HG03095 (cell line): ENCODE results near the gene ARHGAP33.

Experiments used
- ATAC-seq: cut with Tn5 transposase; IDR thresholded peaks from one replicate; pipeline ENCODE4 v1.9.1; 2021; ENCODE audit warnings: moderate library complexity; ENCODE audit not compliant: unreplicated experiment

ARHGAP33 gene

GRCh38 chr19:35775298-35776101 lies at the start of gene ARHGAP33:
ARHGAP33 (plus strand) TSS chr19:35775564; CDS start chr19:35775659, 95 bp downstream.
- peak; percentile 73 for ATAC-seq

- ATAC-seq: no peak
These were observed 48.1 kb upstream of the ARHGAP33 start for GRCh38 chr19:35727053-35727955.

- no peak for ATAC-seq
These were observed 47.2 kb upstream of the ARHGAP33 start for GRCh38 chr19:35727956-35728706.

- ATAC-seq: no peak
These were observed 46.3 kb upstream of the ARHGAP33 start for GRCh38 chr19:35729021-35729420.

- ATAC-seq: no peak
These were observed 45.6 kb upstream of the ARHGAP33 start for GRCh38 chr19:35729763-35730162.

GRCh38 chr19:35730326-35730725 lies 45.0 kb upstream of the ARHGAP33 start:
- ATAC-seq: no peak

- no peak for ATAC-seq
These were observed 44.0 kb upstream of the ARHGAP33 start for GRCh38 chr19:35731353-35731752.

- no peak for ATAC-seq
These were observed 43.5 kb upstream of the ARHGAP33 start for GRCh38 chr19:35731779-35732405.

- ATAC-seq: no peak
These were observed 42.7 kb upstream of the ARHGAP33 start for GRCh38 chr19:35732540-35733179.

GRCh38 chr19:35733180-35734125 lies 41.9 kb upstream of the ARHGAP33 start:
- no peak for ATAC-seq

- no peak for ATAC-seq
These were observed 41.1 kb upstream of the ARHGAP33 start for GRCh38 chr19:35734273-35734672.

GRCh38 chr19:35734889-35735288 lies 40.5 kb upstream of the ARHGAP33 start:
- no peak for ATAC-seq

- ATAC-seq: no peak
These were observed 38.2 kb upstream of the ARHGAP33 start for GRCh38 chr19:35736913-35737886.

- no peak for ATAC-seq
These were observed 37.1 kb upstream of the ARHGAP33 start for GRCh38 chr19:35738021-35738886.

GRCh38 chr19:35738887-35739229 lies 36.5 kb upstream of the ARHGAP33 start:
- ATAC-seq: no peak

GRCh38 chr19:35739275-35740107 lies 35.9 kb upstream of the ARHGAP33 start:
- no peak for ATAC-seq
